Mucosa of descending colon (tissue), 3 donors: Measurements from ENCODE around the gene RTN3. TPM values are rescaled to one million over a fixed set of nuclear protein-coding genes. Genes with fewer than 3 reads are reported as not detected.

ENCODE experiments used
- ATAC-seq: fragments of 200-7000 bp; cut with Tn5 transposase; one replicate; pipeline ENCODE4 v1.9.1; 2020; ENCODE audit warnings: mild to moderate bottlenecking, moderate library complexity
- DNase-seq, 3 donors: peaks; one replicate each; pipeline ENCODE4 v3.0.0-alpha.2; 2020
- H3K36me3 ChIP-seq: fragments of 200-600 bp; one replicate; pipeline ENCODE4 v1.8.0; 2021; ENCODE audit warnings: low read depth, mild to moderate bottlenecking
- H3K4me1 ChIP-seq: fragments of 200-600 bp; one replicate; pipeline ENCODE4 v1.8.0; 2021; ENCODE audit warnings: low read depth, mild to moderate bottlenecking
- H3K4me3 ChIP-seq: fragments of 200-600 bp; one replicate; pipeline ENCODE4 v1.8.0; 2021; ENCODE audit warnings: mild to moderate bottlenecking
- H3K9me3 ChIP-seq: fragments of 200-600 bp; one replicate; pipeline ENCODE4 v1.8.0; 2021; ENCODE audit warnings: mild to moderate bottlenecking
- intact Hi-C, 2 donors: fragments of 100-400 bp; cut with DNase I in 1 of 2; cut with micrococcal nuclease in 1 of 2; formaldehyde crosslinking; loops; one replicate each; pipeline versions ENCODE4 v1.11.0 to v1.11.1; 2022; cut with DNase I, micrococcal nuclease
- total RNA-seq, 3 donors: library from RNA; stranded (reverse); fragmentation: NEBNext Ultra II Directional in 2 of 3; extraction: Animal tissue kit (Norgen Biotek cat#: 25700) in 2 of 3; gene quantifications; one replicate each; pipeline versions ENCODE4 v1.2.1 to v1.2.4, GENCODE V29; 2021 to 2023
- TF ChIP-seq, protein P1 (sequence below): fragments of 200-600 bp; IDR thresholded peaks from one replicate; pipeline ENCODE4 v1.8.0; 2022; ENCODE audit warnings: antibody characterized with exemption, mild to moderate bottlenecking
- donor health status: DM: no; HTN: no; CAD: no; lungs with moderate emphysema.
- donor health status: DM: no; HTN: no; CAD: no.
- donor health status: DM: no; HTN: yes; CAD: no.

Gene RTN3
- total RNA-seq, 3 donors from 2014 or later: 111 to 129 (median 115) TPM

DNA sequence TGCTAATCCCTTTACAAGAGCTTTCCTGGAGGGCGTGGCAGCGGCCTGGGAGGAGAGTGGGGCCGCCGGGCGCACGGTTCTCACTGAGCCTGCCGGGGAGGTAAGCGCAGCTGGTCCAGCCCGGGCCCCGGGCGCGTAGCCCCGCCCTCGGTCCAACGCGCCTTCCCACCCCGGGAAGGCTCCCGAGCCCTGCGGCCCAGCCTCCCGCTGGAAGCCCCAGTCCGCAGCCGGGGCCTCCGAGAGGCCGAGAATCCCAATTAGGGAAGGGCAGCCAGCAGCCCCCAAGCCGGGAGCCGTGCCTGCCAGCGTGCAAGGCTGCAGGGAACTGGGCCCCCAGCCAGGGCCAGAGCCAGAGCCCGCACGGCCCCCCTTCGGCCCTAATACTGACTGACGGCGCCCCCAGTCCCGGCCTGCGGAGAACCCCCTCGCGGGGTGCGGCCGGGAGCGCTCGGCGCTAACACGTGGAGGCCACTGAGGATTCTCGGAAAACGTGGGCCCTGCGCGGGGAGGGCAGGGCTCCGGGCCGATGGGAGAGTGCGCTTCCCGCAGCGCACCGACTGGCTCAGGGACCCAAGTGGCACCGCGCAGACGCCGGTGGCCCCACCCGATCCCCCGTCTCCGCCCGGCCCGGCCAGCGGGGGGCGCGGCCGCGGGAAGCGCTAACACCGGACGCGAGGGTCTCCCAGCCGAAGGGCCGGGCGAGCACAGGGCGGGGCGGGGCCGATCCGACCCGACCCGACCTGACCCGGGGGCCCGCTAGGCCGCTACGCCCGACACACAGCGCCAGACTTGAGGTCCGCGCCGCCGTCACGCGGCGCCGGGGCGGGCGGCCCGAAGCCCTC, 81.6 kb downstream of the RTN3 start:
- DNase-seq (peak; percentile 41 to 66 (median 63)), ATAC-seq (peak; percentile 69)
- no peak overlapping the region for H3K4me3 ChIP-seq
- TF ChIP-seq, protein P1, sequence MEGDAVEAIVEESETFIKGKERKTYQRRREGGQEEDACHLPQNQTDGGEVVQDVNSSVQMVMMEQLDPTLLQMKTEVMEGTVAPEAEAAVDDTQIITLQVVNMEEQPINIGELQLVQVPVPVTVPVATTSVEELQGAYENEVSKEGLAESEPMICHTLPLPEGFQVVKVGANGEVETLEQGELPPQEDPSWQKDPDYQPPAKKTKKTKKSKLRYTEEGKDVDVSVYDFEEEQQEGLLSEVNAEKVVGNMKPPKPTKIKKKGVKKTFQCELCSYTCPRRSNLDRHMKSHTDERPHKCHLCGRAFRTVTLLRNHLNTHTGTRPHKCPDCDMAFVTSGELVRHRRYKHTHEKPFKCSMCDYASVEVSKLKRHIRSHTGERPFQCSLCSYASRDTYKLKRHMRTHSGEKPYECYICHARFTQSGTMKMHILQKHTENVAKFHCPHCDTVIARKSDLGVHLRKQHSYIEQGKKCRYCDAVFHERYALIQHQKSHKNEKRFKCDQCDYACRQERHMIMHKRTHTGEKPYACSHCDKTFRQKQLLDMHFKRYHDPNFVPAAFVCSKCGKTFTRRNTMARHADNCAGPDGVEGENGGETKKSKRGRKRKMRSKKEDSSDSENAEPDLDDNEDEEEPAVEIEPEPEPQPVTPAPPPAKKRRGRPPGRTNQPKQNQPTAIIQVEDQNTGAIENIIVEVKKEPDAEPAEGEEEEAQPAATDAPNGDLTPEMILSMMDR: no peak
- H3K9me3 ChIP-seq: no peaks in the 10 kb centered on the region
- intact Hi-C loops: no loop called here
- peaks cover 33% of the 10 kb centered on the region for H3K4me1 ChIP-seq
- no peaks in the 10 kb centered on the region for H3K36me3 ChIP-seq

DNA sequence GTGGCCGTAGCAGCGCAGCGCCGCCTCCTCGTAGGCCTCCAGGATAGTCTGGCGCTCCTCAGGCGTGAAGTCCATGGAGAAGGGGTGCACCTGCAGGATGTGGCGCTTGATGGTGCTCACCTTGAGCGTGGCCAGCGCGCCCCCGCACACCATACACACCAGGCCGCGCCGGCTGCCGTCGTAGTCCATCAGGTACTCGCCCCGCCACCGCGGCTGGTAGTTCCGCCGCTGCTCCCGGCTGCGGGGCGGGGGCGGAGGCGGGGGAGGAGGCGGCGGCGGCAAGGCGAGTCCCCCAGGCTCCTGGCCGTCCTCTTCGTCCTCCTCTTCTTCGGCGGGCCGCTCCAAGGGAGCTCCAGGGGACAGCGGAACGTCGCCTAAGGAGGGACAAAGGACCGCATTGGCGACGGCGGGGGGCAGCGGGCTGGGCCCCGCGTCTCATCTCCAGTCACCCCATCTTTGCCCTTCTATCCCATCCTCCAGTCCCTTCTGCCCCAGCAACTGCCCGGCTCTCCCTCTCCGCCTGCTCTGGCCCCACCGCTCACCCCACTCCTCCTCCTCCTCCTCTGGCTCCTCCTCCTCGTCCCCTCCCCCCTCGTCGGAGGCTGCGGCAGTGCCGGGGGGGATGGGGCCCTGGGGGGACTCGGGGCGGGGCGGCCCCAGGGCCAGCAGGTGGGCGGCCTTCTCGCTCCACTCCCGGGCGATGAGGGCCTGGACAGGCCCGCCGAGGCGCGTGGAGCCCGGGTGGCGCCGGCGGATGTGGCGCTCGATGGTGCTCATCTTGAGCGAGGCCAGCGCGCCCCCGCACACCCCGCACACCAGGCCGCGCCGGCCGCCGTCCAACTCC, 82.4 kb downstream of the RTN3 start:
- Histone ChIP-seq H3K9me3 (no peaks in the 10 kb centered on the region), H3K4me3 (no peak overlapping the region), H3K4me1 (peaks cover 33% of the 10 kb centered on the region), H3K36me3 (no peaks in the 10 kb centered on the region)
- intact Hi-C loops: no loop called here
- ATAC-seq (no peak), DNase-seq (peak in 1 of 3 donors; percentile 45)
- TF ChIP-seq, protein P1: no peak

DNA sequence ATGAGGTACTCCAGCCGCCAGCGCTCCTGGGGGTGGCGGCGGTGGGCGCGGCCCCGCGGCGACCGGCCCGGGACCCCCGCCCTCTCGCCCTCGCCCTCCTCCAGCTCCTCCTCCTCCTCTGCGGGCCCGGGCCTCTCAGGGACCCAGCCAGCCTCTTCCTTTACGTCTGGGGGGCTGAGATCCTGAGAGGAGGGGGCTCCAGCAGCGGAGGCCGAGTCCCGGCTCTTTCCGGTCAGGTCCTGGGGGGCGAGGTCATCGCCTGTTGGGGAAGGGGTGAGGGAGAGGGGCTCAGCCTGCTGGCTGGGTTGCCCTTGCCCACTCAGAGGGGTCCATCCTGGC, 83.0 kb downstream of the RTN3 start:
- no peak overlapping the region for H3K4me3 ChIP-seq
- intact Hi-C loops: no loop called here
- DNase-seq (no peak), ATAC-seq (no peak)
- no peaks in the 10 kb centered on the region for H3K36me3 ChIP-seq
- TF ChIP-seq, protein P1: no peak
- H3K9me3 ChIP-seq: no peaks in the 10 kb centered on the region
- H3K4me1 ChIP-seq: peaks cover 36% of the 10 kb centered on the region

DNA sequence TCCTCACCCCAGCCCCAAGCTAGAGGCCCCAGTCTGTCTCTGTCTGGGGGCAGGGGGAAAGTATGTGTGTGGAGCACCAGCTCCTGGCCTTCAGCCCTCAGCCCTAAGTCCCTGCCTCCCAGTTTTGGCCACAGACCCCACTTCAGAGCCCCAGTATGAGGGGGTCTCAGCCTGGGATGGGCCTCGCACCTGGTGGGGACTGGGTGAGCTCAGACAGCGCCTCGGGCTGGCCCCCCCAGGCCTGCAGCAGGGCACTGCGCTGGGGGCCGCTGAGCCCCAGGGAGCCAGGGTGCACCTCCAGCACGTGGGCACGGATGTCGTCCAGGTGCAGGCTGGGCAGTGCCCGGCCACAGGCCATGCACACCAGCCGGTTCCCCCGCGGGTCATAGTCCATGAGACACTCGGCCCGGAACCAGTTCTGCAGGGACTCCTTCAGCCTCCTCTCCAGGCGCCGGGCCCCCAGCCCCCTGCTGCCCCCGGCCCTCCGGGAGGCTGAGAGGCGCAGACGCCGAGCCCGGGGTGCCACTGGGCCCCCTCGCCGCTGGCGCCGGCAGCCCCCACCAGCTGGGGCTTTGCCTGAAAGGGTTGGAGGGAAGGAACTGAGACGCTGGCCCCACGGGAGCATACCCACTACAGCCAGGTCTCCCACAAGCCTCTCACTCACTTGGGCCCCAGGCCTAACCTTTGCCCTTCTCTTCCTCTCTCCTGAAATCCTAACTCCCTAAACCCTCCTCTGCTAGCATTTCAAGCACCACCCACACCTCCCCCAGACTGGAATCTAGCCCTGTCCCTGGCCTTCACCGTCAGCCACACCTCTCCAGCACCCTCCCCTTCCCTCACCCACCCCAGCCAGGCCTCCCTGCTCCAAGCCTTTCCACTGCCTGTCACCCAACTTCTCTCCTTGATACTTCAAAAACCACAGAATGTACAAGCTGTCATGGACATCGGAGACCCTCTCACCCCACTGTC, 83.7 kb downstream of the RTN3 start:
- peaks cover 41% of the 10 kb centered on the region for H3K4me1 ChIP-seq
- intact Hi-C loops: no loop called here

More for the DNA sequence above, 83.7 kb downstream of the RTN3 start:
- Histone ChIP-seq H3K36me3 (no peaks in the 10 kb centered on the region), H3K9me3 (no peaks in the 10 kb centered on the region), H3K4me3 (no peak overlapping the region)
- TF ChIP-seq, protein P1: no peak
- DNase-seq (peak; percentile 60 to 70 (median 68)), ATAC-seq (peak; percentile 60)
